ENCODE data around the gene CEMP1.

The CEMP1 gene

GRCh38 chr16:2518823-2519710 lies 12.1 kb downstream of the CEMP1 start:
- DNase-seq, result no peak

- DNase-seq, result no peak
Observed at GRCh38 chr16:2517954-2518605, 13.1 kb downstream of the CEMP1 start.

GRCh38 chr16:2516391-2517240 lies 14.6 kb downstream of the CEMP1 start:
- no peak for DNase-seq

GRCh38 chr16:2515180-2515851 lies 15.9 kb downstream of the CEMP1 start:
- no peak for DNase-seq

DNA sequence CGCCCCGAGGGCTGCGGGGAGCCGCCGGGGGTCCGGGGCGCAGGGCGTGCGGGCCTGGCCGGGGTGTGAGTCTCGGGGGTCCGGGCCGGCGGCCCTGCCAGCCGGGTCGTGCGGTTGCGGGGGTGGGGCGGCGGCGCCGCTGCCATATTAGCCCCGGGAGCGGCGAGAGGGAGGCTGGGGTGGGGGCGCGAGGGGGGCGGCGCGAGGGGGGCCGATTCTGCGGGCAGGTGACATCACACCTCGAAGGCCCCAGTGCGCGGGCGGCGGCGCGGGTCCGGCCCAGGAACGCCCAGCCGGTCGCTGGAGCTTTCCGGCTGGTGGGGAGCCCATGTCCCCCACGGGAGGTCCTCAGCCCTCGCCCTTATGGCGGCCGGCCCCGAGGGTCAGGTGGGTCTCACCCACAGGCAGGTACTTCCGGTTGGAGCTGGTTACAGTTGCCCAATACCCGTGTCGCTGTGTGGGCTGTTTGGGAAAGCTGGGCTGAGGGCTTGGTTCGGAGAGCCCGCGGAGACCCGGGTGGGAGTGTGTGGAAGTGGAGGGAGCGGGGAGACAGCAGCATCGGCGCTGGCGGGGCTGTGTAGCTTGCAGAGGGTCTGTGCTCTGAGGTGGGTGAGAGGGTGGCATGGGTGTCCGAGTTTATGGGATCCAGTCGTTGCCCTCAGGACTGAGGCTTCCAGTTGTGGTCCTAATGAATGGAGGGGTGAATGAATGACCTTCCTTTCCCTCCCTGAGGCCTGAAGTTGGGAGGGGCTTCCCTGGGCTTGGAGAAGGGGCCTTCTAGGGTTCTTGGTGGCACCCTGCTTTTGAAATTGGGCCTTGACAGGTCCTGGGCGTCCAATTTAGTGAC lies 16.7 kb downstream of the CEMP1 start:
- peak; percentile 36 for DNase-seq

- DNase-seq, result peak; percentile 87
Observed at GRCh38 chr16:2513405-2514332, 17.5 kb downstream of the CEMP1 start, which contains the start of gene ATP6V0C. TSS of gene ATP6V0C (plus strand) at chr16:2513952. CDS start at chr16:2514104, 152 bp downstream.

DNA sequence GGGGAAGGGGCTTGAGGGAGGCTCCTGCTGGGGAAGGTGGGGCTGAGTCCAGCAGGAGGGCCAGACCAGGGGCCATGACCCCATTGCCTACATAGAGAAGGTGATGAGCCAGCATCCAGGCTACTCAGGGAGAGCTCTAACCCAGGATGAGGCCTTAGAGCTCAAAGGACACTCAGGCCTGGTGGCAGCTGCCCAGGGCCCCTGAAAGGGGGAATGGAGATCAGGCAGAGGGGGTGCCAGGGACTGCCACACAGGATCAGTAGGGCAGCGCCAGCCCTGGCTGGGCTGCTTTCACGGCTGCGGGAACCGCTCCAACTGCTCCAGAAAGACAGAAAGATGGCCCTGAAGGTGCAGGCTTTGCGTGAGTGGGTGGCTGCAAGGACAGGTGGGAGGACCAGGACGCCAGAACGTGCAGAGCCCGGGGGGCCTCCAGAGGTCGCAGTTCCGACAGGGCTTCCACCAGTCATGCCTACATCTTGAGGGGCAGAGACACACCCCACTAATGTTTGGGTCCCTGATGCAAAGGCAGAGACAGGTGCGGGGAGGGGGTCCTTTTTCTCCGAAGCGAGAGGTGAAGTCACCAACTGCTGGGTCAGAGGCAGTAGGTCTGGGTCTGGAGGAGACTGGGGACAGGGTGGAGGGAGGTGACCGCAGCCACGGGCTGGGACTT lies 18.3 kb downstream of the CEMP1 start:
- DNase-seq, result no peak

- DNase-seq, result no peak
Observed at GRCh38 chr16:2511996-2512734, 19.0 kb downstream of the CEMP1 start.

DNA sequence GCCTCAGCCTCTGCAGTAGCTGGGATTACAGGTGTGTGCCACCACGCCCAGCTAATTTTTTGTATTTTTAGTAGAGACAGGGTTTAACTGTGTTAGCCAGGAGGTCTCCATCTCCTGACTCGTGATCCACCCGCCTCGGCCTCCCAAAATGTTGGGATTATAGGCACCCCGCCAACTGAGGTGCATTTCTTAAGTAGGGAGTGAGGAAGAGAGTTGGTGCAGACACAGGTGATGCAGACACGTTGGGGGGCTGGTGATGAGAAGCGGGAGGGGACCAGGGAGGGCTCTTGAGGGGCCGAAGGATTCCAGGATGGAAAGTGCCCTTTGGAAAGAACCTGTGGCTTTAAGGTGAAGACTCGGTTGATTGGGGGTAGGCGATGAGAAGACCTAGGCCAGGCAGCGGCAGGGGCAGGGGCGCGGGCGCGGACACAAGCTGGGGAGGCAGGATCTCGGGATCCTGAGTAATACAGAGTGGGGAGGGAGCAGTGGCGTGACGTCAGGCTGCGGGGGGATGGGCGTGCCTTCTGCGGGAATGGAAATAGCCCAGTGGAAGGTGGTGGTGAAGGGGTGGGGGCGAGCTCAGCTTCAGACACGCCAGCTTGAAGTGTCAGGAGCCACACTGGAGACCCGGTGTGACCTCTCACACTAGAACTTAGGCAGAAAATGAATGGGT lies 19.9 kb downstream of the CEMP1 start:
- DNase-seq, result no peak

DNA sequence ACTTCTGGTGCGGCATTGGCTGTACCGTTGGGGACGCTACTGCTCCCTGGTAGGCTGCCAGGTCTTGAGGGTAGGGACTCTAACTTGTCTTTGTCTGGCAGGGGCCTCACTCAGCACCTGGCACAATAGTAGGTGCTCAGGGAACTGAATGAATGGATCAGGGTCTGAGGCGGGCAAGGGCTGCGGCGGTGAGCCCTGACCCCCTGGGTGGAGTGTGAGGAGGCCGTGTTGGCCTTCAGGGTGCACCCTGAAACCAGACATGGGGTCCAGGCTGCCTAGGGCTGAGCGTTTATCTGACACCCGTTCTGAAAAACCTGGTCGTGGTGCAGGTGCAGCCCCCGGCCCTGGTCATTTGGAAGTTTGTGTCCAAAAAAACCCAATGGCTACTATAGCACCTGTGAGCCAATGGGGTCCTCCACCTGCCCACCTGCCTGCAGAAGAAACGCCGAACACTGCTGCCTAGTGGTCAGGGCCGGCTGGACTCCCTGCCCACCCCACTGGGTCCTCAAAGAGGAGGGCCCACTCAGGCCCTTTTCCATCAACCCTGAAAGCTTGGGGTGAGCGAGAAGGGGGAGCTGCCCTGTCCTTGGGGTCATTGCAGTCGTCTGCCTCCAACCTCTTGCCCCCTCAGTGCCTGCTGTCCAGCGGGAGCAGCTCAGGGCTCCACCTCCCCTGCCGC lies 22.3 kb downstream of the CEMP1 start:
- no peak for DNase-seq

- DNase-seq, result no peak
Observed at GRCh38 chr16:2507665-2508064, 23.5 kb downstream of the CEMP1 start.

DNA sequence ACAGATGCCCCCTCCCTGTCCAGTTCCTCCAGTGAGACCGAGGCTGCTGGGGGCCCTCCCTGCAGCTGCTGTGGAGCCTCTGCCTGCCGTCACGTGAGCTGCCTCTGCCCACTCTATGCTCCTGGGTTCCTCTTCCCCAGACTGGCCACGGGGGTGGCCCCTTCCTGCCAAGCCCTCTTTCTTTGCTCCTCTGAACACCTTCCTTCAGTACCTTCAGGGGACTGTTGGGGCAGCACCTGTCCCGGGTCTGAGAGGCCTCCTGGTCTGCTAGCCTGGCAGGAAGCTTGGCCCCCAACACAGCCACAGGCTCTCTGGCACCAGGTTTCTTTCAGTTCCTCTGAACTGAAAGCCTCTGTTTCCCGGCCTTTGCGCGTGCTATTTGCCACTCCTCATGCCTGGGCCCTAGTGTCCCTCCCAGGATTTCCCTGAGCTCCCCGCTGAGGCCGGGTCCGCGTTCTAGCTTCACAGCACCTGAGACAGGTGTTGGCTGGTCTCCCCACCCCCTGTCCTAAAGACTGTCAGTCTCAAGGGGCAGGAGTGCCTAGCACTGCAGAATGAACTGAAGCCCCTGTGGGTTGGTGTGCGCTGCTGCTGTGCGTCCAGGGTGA lies 24.1 kb downstream of the CEMP1 start:
- DNase-seq, result no peak

GRCh38 chr16:2505695-2506094 lies 25.5 kb downstream of the CEMP1 start:
- no peak for DNase-seq

DNA sequence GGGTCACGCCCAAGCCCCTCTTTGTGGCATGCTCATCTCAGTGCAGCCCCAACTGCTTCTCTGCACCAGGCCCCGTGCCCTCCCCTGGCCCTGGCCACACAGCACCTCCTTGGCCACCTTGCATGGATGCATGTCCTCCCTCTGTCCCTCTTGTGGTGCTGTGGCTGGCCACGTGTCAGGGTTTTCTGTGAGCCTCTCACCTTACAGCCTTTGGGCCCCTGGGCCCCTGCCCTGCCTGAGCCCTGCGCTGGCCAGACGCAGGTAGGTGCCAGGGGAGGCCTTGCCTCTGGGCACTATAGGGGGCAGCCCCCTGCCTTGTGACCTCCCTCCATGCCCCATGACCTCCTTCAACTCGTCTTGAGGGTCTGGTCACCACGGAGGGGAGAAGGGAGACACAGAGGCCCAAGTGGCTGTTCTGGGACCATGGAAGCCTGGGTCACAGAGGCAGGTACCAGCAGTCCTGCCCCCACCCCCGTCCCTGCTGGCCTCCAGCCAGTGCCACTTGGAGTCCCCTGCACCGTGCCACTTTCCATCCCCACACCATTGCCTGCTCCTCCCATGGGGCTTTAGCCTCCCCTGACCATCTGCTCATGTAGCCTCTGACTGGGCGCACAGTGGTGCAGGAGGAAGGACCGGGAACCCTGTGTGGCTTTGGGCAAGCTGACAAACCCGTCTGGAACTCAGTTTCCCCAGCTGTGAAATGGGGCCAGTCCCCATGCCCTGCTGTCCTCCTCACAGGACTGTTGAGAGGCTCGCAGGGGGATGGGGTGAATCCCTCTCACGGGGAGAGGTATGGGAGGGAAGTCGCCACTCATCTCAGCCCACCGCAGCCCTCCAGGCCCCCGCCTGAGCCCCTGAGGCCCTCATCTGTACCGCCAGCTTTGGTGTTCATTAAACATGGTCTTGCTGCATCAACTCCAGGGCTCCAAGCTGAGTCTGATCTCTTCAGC lies 29.0 kb downstream of the CEMP1 start:
- DNase-seq, result no peak

DNA sequence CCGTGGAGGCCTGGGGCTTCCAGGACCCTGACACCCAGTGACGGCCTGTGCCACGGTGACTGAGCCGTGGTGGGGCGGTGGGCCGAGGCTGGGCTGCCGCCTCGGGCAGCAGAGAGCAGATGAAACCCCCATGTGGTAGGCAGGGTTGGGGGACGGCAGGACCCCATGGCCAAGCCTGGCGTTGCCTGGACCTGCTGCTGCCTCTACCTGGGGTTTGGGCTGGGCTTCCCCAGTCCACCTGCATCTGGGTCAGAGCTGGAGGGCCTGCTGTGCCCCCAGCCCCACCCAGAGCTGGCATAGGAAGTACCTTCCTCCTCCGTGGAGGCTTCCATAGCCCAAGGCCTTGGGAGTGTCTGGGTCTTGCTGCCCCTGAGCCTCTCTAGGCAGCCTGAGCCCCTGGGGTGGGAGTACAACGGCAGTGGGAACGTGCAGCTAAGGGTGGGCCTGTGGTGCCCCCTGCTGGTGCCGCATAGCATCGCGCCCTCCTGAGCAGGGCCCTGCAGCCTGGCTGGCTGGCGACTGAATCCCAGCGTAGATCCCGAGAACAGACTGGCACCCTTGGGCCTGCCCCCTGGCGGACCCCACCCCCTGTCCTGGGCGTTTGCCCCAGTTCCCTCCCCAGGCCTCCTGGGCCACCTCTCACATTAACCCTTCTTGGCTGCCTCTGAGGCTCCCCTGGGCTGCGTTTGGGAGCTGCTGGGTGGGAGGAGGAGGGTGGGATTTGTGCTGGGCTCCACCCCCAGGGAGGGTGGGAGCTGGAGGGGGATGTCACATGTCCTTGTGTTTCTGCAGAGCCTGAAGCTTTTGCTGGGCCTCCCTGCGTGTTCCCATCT lies 30.1 kb downstream of the CEMP1 start:
- peak; percentile 77 for DNase-seq

Data from stimulated activated CD4-positive, alpha-beta T cell treated with anti-CD3 and anti-CD28 coated beads, Interleukin-1b, Interleukin-23, amount 100 ng/mL, for 48 hours (primary cell).